Sigmoid colon (tissue), 7 donors: ENCODE data around the gene TMOD1. TPM values are rescaled to one million over a fixed set of nuclear protein-coding genes. Genes with fewer than 3 reads are reported as not detected.
"Not testable (repeated sequence)": the region's sequence is repeated elsewhere in the genome, so short reads cannot be mapped to it uniquely, and the experiment has no call there.

Experiments
- DNase-seq: peaks from one replicate; pipeline ENCODE4 v3.0.0-alpha.2; 2019
- H3K27ac ChIP-seq, 4 donors: fragments of 200-600 bp; sonication (generic); one replicate each; pipeline ENCODE4 v1.5.1; 2016 to 2019; ENCODE audit warnings: mild to moderate bottlenecking in 1 of 4
- H3K27me3 ChIP-seq, 3 donors: fragments of 200-600 bp; sonication (generic); one replicate each; pipeline ENCODE4 v1.5.1; 2019; ENCODE audit warnings: mild to moderate bottlenecking in 1 of 3
- H3K36me3 ChIP-seq, 4 donors: fragments of 200-600 bp; sonication (generic); one replicate each; pipeline ENCODE4 v1.5.1; 2016 to 2019
- H3K4me1 ChIP-seq, 4 donors: fragments of 200-600 bp; sonication (generic); one replicate each; pipeline ENCODE4 v1.5.1; 2017 to 2019
- H3K4me3 ChIP-seq, 4 donors: fragments of 200-600 bp; sonication (generic); one replicate each; pipeline ENCODE4 v1.5.1; 2017 to 2019; ENCODE audit warnings: mild to moderate bottlenecking in 2 of 4, moderate library complexity in 1 of 4
- H3K9me3 ChIP-seq, 4 donors: fragments of 200-600 bp in 3 of 4; sonication (generic) in 3 of 4; one replicate each; pipeline versions ENCODE4 v1.5.1 to v1.6.1; 2013 to 2019
- EP300 ChIP-seq, 4 donors: sonication (generic); formaldehyde crosslinking; IDR thresholded peaks; one replicate each; pipeline ENCODE4 v1.6.1; 2017; ENCODE audit warnings: antibody characterized with exemption in 4 of 4
- POLR2A ChIP-seq, 2 donors: fragments of 450-650 bp; IDR thresholded peaks; one replicate each; pipeline ENCODE4 v1.6.1; 2016; ENCODE audit warnings: antibody characterized with exemption in 2 of 2, mild to moderate bottlenecking in 2 of 2, moderate library complexity in 2 of 2
- POLR2AphosphoS5 ChIP-seq, 4 donors: sonication (generic); formaldehyde crosslinking; IDR thresholded peaks; one replicate each; pipeline ENCODE4 v1.6.1; 2017; ENCODE audit warnings: antibody characterized with exemption in 4 of 4
- WGBS, 2 donors: extraction: QIAGEN DNeasy Blood & Tissue Kit; methylation state at CpG; one replicate each; pipeline ENCODE4 v1.1.7; 2013; 5-methylcytosine and 5-hydroxymethylcytosine counted together
- intact Hi-C: fragments of 100-400 bp; cut with DNase I; formaldehyde crosslinking; loops from one replicate; pipeline ENCODE4 v1.15.1; 2023
- polyA plus RNA-seq, 3 donors: library from polyadenylated mRNA; stranded (reverse); fragments of 200-250 nt; gene quantifications; one replicate each; pipeline ENCODE4 v1.2.3, GENCODE V29; 2013
- total RNA-seq, 4 donors: library from RNA; depleted of rRNA; stranded (reverse); fragments of >200 nt; gene quantifications; one replicate each; pipeline ENCODE4 v1.1.0, GENCODE V29; 2016
- TF ChIP-seq, protein P1 (sequence below), 4 experiments: fragments of 450-650 bp in 3 of 4; fragments of 200-600 bp in 1 of 4; IDR thresholded peaks; one replicate each; pipeline ENCODE4 v1.5.1; 2016 to 2019; ENCODE audit warnings: antibody characterized with exemption in 4 of 4, mild to moderate bottlenecking in 3 of 4, moderate library complexity in 2 of 4
- donor health status: healthy with polysubstance abuse.
- donor health status: Bipolar disorder and iron deficiency.
- donor health status: healthy.

Gene TMOD1
- total and polyA plus RNA-seq, 7 donors, result 1.6 to 56.8 (median 28.5) TPM

DNA sequence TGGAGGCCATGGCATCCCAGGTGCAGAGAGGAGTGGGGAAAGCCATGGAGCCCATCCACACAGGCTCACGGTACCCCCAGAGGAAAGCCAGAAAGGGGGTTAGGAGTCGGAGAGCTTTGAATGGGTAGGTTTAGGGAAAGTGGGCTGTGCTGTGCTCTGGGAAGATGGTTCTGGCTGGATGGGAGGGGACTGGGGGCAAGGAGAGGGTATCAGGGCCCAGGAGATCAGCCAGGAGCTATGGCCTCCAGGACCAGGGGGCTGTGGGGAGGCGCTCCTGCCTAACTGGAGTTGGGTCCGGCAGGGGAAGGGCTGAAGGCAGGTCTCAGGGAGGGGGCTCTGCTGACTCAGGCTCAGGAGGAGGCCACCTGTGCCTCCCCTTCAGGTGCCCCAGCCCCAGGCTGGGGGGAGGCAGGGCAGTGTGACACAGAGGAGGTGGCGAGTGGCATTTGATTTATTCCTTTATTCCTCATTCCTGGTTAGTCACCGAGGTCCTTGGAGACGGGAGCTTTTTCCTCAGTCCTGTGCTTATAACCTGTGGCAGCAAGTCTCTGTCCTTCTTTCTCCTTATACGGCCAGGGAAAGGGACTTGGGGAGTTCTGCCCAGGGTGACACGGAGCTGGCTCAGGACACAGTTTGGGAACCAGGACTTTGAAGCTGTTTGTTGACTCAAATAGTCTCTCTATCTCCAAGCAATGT is 70.9 kb downstream of the TMOD1 start:
- 83% methylated on average over 9 of the region's 9 CpGs for WGBS, 2 donors
- Histone ChIP-seq H3K4me3 (no peak overlapping the region), H3K27ac (peak overlapping the region; percentile 9 to 69 (median 45)), H3K36me3 (peaks cover 0 to 55% (median 20%) of the 10 kb centered on the region in 4 donors), H3K4me1 (peaks cover 0 to 30% (median 26%) of the 10 kb centered on the region in 4 donors), H3K9me3 (no peaks in the 10 kb centered on the region), H3K27me3 (no peaks in the 10 kb centered on the region)
- intact Hi-C loops, result no loop called here
- no peak for TF ChIP-seq POLR2AphosphoS5 (IDR thresholded peaks at IDR 0.05)
- no peak for TF ChIP-seq POLR2A (IDR thresholded peaks at IDR 0.05)
- TF ChIP-seq, protein P1, sequence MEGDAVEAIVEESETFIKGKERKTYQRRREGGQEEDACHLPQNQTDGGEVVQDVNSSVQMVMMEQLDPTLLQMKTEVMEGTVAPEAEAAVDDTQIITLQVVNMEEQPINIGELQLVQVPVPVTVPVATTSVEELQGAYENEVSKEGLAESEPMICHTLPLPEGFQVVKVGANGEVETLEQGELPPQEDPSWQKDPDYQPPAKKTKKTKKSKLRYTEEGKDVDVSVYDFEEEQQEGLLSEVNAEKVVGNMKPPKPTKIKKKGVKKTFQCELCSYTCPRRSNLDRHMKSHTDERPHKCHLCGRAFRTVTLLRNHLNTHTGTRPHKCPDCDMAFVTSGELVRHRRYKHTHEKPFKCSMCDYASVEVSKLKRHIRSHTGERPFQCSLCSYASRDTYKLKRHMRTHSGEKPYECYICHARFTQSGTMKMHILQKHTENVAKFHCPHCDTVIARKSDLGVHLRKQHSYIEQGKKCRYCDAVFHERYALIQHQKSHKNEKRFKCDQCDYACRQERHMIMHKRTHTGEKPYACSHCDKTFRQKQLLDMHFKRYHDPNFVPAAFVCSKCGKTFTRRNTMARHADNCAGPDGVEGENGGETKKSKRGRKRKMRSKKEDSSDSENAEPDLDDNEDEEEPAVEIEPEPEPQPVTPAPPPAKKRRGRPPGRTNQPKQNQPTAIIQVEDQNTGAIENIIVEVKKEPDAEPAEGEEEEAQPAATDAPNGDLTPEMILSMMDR (IDR thresholded peaks at IDR 0.05), result no peak
- no peak for TF ChIP-seq EP300 (IDR thresholded peaks at IDR 0.05)
- no peak for DNase-seq

DNA sequence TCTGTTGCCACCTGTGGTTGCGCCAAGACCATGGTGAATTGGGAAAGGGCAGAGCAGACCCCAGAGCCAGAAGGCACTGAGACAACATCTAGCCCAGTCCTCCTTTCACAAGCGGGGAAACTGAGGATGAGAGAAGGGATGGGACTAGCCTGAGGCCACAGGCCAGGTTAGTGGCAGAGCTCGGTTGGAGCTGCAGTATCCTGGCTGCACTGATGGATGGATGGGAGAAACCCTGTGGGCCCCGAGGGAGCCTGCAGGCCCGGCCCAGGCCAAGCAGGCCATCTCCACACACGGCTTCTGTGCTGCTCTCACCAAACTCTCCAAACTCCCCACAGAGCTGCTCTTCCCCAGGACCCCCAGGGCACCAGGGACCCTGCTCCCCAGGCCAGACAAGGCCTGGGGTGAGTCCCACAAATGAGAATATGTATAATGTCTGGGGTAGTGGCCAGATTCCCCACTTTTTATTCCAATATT is 71.5 kb downstream of the TMOD1 start:
- Histone ChIP-seq H3K27me3 (no peaks in the 10 kb centered on the region), H3K27ac (peak overlapping the region in 3 of 4 donors; percentile 22 to 69 (median 68)), H3K4me1 (peaks cover 0 to 27% (median 26%) of the 10 kb centered on the region in 4 donors), H3K4me3 (no peak overlapping the region), H3K36me3 (peaks cover 0 to 49% (median 20%) of the 10 kb centered on the region in 4 donors), H3K9me3 (no peaks in the 10 kb centered on the region)
- WGBS, 2 donors, result 88 to 94% methylated on average over 6 of the region's 6 CpGs
- no peak for DNase-seq
- intact Hi-C loops, result no loop called here
- TF ChIP-seq POLR2A (IDR thresholded peaks at IDR 0.05), result no peak
- TF ChIP-seq, protein P1 (IDR thresholded peaks at IDR 0.05), result no peak
- TF ChIP-seq EP300 (IDR thresholded peaks at IDR 0.05), result no peak
- no peak for TF ChIP-seq POLR2AphosphoS5 (IDR thresholded peaks at IDR 0.05)

DNA sequence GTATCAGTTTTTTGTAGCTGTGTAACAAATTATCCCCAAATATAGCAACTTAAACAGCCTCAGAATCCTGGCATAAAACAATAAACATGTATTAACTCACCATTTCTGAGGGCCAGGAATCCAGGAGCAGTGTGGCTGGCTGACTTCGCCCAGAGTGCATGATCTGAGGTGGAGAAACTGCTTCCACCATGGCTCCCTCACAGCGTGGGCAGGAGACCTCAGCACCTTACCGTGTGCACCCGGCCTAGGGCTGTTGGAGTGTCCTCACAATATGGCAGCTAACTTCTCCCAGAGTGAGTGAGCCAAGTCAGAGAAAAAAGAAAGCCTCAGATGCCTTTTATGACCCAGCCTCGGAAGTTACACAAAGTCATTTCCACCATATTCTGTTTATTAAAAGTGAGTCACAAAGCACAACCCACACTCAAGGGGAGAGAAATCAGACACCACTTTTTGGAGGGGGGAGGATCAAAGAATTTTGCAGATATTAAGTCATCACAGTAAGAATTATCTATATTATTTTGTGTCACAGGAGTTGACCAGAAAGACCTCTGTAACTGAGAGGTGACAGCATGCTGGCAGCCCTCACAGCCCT is 72.1 kb downstream of the TMOD1 start:
- peaks cover 0 to 44% (median 19%) of the 10 kb centered on the region in 4 donors for H3K36me3 ChIP-seq
- TF ChIP-seq POLR2A (IDR thresholded peaks at IDR 0.05) (no peak), POLR2AphosphoS5 (IDR thresholded peaks at IDR 0.05) (no peak), EP300 (IDR thresholded peaks at IDR 0.05) (no peak)
- TF ChIP-seq, protein P1 (IDR thresholded peaks at IDR 0.05), result no peak
- 79 to 84% methylated on average over 5 of the region's 5 CpGs for WGBS, 2 donors
- peaks cover 0 to 27% (median 25%) of the 10 kb centered on the region in 4 donors for H3K4me1 ChIP-seq
- intact Hi-C loops, result no loop called here
- DNase-seq, result no peak
- no peak overlapping the region for H3K4me3 ChIP-seq
- no peaks in the 10 kb centered on the region for H3K27me3 ChIP-seq
- H3K27ac ChIP-seq, result peak overlapping the region in 1 of 4 donors; percentile 69
- no peaks in the 10 kb centered on the region for H3K9me3 ChIP-seq

DNA sequence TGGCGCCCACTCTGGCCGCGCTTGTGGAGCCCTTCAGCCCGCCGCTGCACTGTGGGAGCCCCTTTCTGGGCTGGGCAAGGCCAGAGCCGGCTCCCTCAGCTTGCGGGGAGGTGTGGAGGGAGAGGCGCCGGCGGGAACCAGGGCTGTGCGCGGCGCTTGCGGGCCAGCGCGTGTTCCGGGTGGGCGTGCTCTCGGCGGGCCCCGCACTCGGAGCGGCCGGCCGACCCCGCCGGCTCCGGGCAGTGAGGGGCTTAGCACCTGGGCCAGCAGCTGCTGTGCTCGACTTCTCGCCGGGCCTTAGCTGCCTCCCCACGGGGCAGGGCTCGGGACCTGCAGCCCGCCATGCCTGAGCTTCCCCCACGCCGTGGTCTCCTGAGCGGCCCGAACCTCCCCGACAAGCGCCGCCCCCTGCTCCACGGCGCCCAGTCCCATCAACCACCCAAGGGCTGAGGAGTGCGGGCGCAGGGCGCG is 72.7 kb downstream of the TMOD1 start:
- DNase-seq, result peak; percentile 56
- H3K4me3 ChIP-seq, H3K9me3 ChIP-seq, H3K27me3 ChIP-seq, intact Hi-C loops, H3K27ac ChIP-seq: not testable (repeated sequence)
- H3K4me1 ChIP-seq, result peaks cover 0 to 27% (median 25%) of the 10 kb centered on the region in 4 donors
- peaks cover 0 to 38% (median 14%) of the 10 kb centered on the region in 4 donors for H3K36me3 ChIP-seq
- WGBS, 2 donors, result 96% methylated on average over 47 of the region's 47 CpGs

DNA sequence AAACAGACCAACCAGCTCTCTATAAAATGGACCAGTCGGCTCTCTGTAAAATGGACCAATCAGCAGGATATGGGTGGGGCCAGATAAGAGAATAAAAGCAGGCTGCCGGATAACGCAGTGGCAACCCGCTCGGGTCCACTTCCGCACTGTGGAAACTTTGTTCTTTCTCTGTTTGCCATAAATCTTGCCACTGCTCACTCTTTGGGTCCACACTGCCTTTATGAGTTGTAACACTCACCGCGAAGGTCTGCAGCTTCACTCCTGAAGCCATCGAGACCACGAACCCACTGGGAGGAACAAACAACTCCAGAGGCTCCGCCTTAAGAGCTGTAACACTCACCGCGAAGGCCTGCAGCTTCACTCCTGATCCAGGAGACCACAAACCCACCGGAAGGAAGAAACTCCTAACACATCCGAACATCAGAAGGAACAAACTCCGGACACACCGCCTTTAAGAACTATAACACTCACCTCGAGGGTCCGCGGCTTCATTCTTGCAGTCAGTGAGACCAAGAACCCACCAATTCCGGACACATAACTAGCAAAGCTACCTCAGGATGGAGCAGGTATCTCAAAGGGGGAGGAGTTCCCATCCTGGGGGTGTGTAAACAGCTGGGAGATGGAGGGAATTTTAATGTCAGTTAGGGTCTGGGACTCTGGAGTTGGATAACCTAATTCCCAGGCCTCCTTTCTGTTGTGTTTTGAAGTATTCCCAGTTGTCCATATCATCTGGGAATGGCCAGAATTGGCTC is 73.6 kb downstream of the TMOD1 start:
- Histone ChIP-seq H3K4me3 (peak overlapping the region in 2 of 4 donors; percentile 5 to 24), H3K36me3 (peaks cover 0 to 29% (median 10%) of the 10 kb centered on the region in 4 donors), H3K4me1 (peaks cover 0 to 25% (median 23%) of the 10 kb centered on the region in 4 donors)
- TF ChIP-seq POLR2AphosphoS5 (IDR thresholded peaks at IDR 0.05), result peak in 3 of 4 donors; percentile 15 to 55 (median 36)
- H3K9me3 ChIP-seq, H3K27me3 ChIP-seq, H3K27ac ChIP-seq, intact Hi-C loops: not testable (repeated sequence)
- DNase-seq, result peak; percentile 62
- WGBS, 2 donors, result 62 to 86% methylated on average over 21 of the region's 21 CpGs
